Fibroblast of villous mesenchyme (primary cell): ENCODE measurements around the gene CLCN4. TPM values are rescaled to one million over a fixed set of nuclear protein-coding genes. Genes with fewer than 3 reads are reported as not detected.

Experiments
- DNase-seq: peaks from one replicate; pipeline ENCODE4 v3.0.0-alpha.2; 2010; ENCODE audit warnings: low read depth
- H3K4me3 ChIP-seq: 2 replicates; pipeline ENCODE4 v1.5.1; 2011; ENCODE audit warnings: low read depth, mild to moderate bottlenecking, low read length
- CTCF ChIP-seq: IDR thresholded peaks from 2 replicates; pipeline ENCODE4 v1.5.1; 2012; ENCODE audit warnings: low read depth, mild to moderate bottlenecking, low read length; ENCODE audit not compliant: insufficient read depth
- total RNA-seq: library from RNA; depleted of rRNA; stranded (reverse); fragments of >200 nt; gene quantifications from 2 replicates; pipeline ENCODE4 v1.2.3, GENCODE V29; 2012

Gene CLCN4
- total RNA-seq, 1 donor: 1.3 TPM

DNA sequence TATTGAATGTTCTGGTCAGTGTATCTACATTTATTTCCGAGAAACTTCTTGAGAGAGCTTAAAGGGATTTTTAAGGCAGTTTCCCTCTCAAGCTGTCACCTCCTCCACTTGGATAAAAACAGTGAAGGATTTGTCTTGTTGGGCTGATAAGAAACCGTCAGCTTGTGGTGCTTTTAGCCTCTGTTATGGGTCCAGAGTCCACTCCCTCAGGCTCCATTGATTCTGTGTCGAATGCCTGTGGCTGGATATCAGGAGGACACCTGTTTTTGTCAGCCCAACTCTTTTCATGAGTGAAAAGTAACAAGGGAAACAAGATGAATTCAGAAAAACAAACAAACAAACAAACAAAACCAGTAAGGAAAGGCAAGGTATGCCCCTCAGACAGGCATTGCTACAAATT is 12.4 kb downstream of the CLCN4 start:
- TF ChIP-seq CTCF: no peak
- H3K4me3 ChIP-seq: no peak overlapping the region
- no peak for DNase-seq

DNA sequence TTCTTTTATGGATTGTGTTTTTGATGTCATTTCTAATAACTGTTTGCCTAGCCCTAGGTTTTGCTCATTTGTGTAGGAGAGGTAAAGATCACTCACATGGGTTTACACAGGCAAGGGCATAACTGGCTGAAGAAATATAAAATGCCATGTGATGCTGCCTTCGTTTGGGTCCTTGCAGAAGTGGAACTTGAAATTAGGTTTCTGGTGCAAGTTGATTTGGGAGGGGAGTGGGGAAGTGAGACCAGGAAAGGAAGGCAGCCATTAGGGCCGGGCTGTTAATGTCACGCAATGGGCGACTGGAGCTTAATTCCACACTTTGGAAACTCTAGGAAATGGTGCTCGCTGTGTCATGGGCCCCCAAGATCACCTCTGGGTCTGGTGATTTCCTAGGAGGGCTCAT is 14.5 kb downstream of the CLCN4 start:
- no peak for DNase-seq
- no peak for TF ChIP-seq CTCF
- H3K4me3 ChIP-seq: no peak overlapping the region

DNA sequence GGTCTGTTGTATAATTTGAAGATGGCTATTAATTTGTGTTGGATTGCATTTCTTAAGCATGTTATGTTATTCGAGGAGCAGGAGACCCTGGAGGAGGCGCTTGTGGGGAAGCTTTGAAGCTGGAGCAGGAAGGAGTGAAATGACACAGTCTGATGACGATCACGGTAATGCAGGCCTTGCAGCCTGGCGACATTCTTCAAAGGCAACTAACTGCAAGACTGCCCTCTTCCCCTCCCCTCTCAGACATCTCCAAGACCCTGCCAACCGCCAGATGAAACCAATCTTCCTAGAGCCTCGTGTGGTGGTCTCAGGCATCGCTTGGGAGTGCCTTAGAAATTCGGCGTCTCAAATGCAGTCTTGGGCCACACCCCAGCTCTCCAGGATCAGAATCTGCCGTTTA is 16.1 kb downstream of the CLCN4 start:
- TF ChIP-seq CTCF: no peak
- DNase-seq: no peak
- no peak overlapping the region for H3K4me3 ChIP-seq

DNA sequence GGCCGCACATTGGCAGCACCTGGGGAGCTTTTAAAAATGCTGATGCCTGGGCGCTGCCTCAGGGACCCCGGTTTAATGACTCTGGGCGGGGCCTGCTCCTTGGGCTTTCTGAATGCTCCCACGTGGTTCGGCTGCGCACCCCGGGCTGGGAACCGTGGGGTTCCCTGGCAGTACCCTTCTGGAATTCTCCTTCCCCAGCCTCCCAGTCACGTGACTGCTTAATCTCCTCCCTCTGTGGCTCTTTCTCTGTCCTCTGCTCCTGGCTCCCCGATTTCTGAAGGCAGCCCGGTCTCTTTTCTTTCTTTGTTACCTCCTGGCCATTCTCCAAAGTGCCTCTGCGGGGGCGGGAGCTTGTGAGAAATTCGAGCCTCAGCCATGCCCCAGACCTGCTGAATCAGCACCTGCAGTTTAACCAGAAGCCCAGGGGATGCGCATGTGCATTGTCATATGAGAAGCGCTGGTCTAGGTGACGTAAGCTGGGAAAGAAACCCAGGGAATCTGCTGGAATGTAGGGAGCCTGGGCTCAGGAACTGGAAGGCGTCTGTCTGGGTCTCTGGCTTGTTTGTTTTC is 16.6 kb downstream of the CLCN4 start:
- TF ChIP-seq CTCF: no peak
- H3K4me3 ChIP-seq: peak overlapping the region; percentile 40
- peak; percentile 94 for DNase-seq

GRCh38 chrX:10174051-10174450 is 17.3 kb downstream of the CLCN4 start:
- no peak overlapping the region for H3K4me3 ChIP-seq
- no peak for TF ChIP-seq CTCF
- no peak for DNase-seq

- DNase-seq: no peak
- TF ChIP-seq CTCF: no peak
- H3K4me3 ChIP-seq: no peak overlapping the region
These were observed 18.0 kb downstream of the CLCN4 start for GRCh38 chrX:10174810-10175209.

DNA sequence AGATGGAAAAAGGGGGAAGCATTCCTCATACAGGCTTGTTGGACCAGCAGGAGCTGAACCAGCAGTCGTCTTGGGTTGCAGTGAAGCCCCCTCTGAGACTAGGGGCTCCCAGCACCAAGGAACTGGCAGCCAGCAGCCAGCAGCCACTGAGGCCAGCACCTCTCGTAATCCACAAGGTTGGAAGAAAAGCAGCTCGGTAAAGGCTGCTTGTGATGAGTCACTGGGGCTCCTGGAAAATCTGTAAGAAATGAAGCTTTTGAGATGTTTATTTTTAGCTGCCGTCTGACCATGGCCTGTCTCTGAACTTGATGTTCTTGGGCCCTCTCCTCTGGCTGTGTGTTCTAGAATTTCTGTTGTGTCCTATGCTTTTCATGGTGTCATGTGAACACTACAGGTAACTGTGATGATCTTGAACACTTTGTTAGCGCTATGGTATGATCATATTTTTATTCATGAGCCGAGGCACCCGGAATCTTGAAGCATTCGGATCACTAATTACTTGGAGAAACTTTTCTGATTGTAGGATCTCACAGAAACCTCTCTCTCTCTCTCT is 18.6 kb downstream of the CLCN4 start:
- DNase-seq: peak; percentile 84
- H3K4me3 ChIP-seq: no peak overlapping the region
- TF ChIP-seq CTCF: no peak
